Suprapubic skin (tissue), 4 donors: ENCODE data around the gene C14orf119. TPM values are rescaled to one million over a fixed set of nuclear protein-coding genes. Genes with fewer than 3 reads are reported as not detected.
A peak's percentile ranks its signal among the peaks of the same experiment; 100 is the strongest.

Experiments
- DNase-seq, 2 donors: peaks; one replicate each; pipeline ENCODE4 v3.0.0-alpha.2; 2019; ENCODE audit warnings: low spot score in 2 of 2
- H3K27ac ChIP-seq: fragments of 200-600 bp; sonication (generic); one replicate; pipeline ENCODE4 v1.5.1; 2019
- H3K27me3 ChIP-seq: fragments of 200-600 bp; sonication (generic); one replicate; pipeline ENCODE4 v1.5.1; 2019
- H3K36me3 ChIP-seq: fragments of 200-600 bp; sonication (generic); one replicate; pipeline ENCODE4 v1.5.1; 2019
- H3K4me1 ChIP-seq: fragments of 200-600 bp; sonication (generic); one replicate; pipeline ENCODE4 v1.5.1; 2019
- H3K4me3 ChIP-seq: fragments of 200-600 bp; sonication (generic); one replicate; pipeline ENCODE4 v1.5.1; 2019; ENCODE audit warnings: mild to moderate bottlenecking
- H3K9me3 ChIP-seq: fragments of 200-600 bp; sonication (generic); one replicate; pipeline ENCODE4 v1.5.1; 2019
- EP300 ChIP-seq: sonication (generic); formaldehyde crosslinking; IDR thresholded peaks from one replicate; pipeline ENCODE4 v1.6.1; 2017; ENCODE audit warnings: antibody characterized with exemption
- POLR2A ChIP-seq, 2 donors: fragments of 450-650 bp; IDR thresholded peaks; one replicate each; pipeline ENCODE4 v1.6.1; 2017; ENCODE audit warnings: antibody characterized with exemption in 2 of 2, mild to moderate bottlenecking in 2 of 2, moderate library complexity in 2 of 2
- POLR2AphosphoS5 ChIP-seq, 3 donors: sonication (generic); formaldehyde crosslinking; IDR thresholded peaks; one replicate each; pipeline ENCODE4 v1.6.1; 2017; ENCODE audit warnings: antibody characterized with exemption in 3 of 3
- WGBS: methylation state at CpG from one replicate; pipeline ENCODE4 v1.1.5; 2018; 5-methylcytosine and 5-hydroxymethylcytosine counted together
- total RNA-seq, 4 donors: library from RNA; depleted of rRNA; stranded (reverse); fragments of >200 nt; gene quantifications; one replicate each; pipeline ENCODE4 v1.1.0, GENCODE V29; 2016
- TF ChIP-seq, protein P1 (sequence below), 2 donors: fragments of 200-600 bp in 1 of 2; fragments of 450-650 bp in 1 of 2; sonication (generic) in 1 of 2; IDR thresholded peaks; one replicate each; pipeline ENCODE4 v1.5.1; 2016 to 2019; ENCODE audit warnings: antibody characterized with exemption in 2 of 2, mild to moderate bottlenecking in 1 of 2, moderate library complexity in 1 of 2

The C14orf119 gene
- total RNA-seq, 4 donors from 2014 or later: 10.1 to 22.7 (median 18.6) TPM

DNA sequence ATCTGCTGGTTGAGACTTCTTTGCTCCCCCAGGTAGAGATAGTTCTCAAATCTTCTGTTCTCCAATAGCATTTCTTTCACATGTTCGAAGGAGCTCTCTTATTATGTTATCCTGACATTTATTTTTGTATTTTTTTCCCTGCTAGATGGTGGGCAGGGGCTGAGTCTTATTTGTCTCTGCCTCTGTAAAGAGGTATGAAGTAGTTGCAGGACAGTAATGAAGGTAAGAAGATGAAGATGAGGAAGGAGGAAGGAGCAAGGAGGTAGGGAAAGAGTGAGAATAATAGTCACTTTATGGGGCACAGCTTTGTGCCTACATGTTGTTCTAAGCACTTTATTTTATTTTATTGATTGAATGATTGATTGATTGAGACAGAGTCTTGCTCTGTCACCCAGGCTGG lies 14.5 kb downstream of the C14orf119 start:
- Histone ChIP-seq H3K36me3 (no peaks in the 10 kb centered on the region), H3K9me3 (no peaks in the 10 kb centered on the region), H3K27ac (no peak overlapping the region), H3K4me3 (no peak overlapping the region), H3K4me1 (peaks cover 3% of the 10 kb centered on the region), H3K27me3 (peaks cover 34% of the 10 kb centered on the region)
- 91% methylated on average over 1 of the region's 1 CpG for WGBS
- TF ChIP-seq EP300 (no peak), POLR2A (IDR thresholded peaks at IDR 0.05) (no peak)
- TF ChIP-seq, protein P1, sequence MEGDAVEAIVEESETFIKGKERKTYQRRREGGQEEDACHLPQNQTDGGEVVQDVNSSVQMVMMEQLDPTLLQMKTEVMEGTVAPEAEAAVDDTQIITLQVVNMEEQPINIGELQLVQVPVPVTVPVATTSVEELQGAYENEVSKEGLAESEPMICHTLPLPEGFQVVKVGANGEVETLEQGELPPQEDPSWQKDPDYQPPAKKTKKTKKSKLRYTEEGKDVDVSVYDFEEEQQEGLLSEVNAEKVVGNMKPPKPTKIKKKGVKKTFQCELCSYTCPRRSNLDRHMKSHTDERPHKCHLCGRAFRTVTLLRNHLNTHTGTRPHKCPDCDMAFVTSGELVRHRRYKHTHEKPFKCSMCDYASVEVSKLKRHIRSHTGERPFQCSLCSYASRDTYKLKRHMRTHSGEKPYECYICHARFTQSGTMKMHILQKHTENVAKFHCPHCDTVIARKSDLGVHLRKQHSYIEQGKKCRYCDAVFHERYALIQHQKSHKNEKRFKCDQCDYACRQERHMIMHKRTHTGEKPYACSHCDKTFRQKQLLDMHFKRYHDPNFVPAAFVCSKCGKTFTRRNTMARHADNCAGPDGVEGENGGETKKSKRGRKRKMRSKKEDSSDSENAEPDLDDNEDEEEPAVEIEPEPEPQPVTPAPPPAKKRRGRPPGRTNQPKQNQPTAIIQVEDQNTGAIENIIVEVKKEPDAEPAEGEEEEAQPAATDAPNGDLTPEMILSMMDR (IDR thresholded peaks at IDR 0.05): no peak
- DNase-seq: no peak

DNA sequence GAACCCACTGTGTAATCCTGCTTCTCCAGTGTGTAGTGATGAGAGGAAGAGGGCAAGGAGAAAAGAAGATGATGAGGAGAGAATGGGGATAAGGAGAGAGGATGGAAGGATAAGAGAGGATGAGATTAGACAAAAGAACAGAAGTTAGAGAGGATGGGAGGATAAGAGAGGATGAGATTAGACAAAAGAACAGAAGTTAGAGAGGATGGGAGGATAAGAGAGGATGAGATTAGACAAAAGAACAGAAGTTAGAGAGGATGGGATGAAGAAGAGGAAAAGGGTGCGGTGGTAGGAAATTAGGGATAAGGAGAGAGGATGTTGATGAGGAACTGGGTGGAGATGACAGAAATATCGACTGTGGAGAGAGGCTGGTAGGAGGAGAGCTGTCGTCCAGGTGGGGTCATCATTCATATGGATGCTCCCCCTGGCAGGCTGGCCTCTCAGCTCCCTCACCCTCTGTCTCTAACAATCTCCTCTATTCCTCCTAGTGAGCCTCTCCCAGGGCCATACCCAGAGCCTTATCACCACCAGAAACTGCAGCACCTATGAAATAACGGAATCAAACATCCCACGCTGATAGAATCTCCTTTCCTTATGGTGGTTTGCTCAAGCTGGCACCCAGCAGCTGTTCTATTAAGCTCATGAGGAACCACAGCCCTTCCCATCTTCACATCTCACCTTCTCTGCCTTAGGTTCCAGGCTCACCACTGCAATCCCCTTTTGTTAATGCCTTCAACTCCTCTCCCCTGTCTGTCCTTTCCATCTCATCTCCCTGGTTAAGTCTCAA lies 15.5 kb downstream of the C14orf119 start:
- Histone ChIP-seq H3K4me3 (no peak overlapping the region), H3K27ac (no peak overlapping the region), H3K4me1 (peaks cover 3% of the 10 kb centered on the region), H3K36me3 (no peaks in the 10 kb centered on the region), H3K9me3 (no peaks in the 10 kb centered on the region), H3K27me3 (peaks cover 34% of the 10 kb centered on the region)
- no peak for DNase-seq
- TF ChIP-seq POLR2A (IDR thresholded peaks at IDR 0.05) (no peak), EP300 (no peak), POLR2AphosphoS5 (IDR thresholded peaks at IDR 0.05) (no peak)
- TF ChIP-seq, protein P1 (IDR thresholded peaks at IDR 0.05): no peak
- WGBS: 64% methylated on average over 5 of the region's 5 CpGs

DNA sequence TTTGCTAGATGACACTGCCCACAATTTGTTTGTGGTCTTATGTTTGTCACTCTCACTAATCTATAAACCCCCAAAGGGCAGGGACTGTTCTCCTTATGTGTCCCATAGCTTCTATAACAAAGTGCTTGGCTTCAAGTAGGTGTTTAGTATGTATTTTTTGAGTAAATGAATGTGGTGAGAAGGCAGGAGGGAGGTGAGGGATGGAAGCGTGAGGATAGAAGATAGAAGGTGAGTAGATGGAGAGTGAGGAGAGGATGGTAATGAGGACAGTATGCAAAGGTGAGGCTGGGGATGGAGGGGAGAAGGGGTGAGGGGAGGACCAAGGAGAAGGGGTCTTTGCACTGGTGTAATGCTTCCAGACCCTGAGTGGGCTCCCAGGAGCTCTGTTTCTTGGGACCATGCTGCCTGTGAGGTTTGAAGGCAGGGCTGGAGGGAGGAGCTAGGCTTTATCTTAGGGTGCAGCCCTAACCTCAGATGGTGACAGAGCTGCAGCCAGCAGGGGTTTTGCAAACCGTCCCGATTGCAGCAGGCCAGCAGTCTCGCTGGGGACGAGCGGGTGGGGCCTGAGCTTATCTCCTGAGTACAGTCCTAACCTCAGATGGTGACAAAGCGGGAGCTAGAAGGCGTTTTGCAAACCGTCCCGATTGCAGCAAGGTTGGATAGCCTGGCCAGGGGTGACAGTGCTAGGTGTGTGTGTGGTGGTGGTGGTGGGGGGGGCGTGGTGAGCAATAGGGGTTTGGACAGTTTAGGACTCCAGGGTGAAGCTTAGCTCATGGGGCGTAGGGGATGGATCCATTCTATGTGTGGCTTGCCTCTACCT lies 17.3 kb downstream of the C14orf119 start:
- Histone ChIP-seq H3K9me3 (no peaks in the 10 kb centered on the region), H3K4me3 (no peak overlapping the region), H3K36me3 (no peaks in the 10 kb centered on the region), H3K4me1 (peaks cover 3% of the 10 kb centered on the region), H3K27me3 (peaks cover 34% of the 10 kb centered on the region), H3K27ac (no peak overlapping the region)
- DNase-seq: peak in 1 of 2 donors; percentile 76
- TF ChIP-seq POLR2A (IDR thresholded peaks at IDR 0.05): no peak
- TF ChIP-seq EP300: no peak
- TF ChIP-seq, protein P1 (IDR thresholded peaks at IDR 0.05): no peak
- TF ChIP-seq POLR2AphosphoS5 (IDR thresholded peaks at IDR 0.05): no peak
- 64% methylated on average over 12 of the region's 12 CpGs for WGBS

DNA sequence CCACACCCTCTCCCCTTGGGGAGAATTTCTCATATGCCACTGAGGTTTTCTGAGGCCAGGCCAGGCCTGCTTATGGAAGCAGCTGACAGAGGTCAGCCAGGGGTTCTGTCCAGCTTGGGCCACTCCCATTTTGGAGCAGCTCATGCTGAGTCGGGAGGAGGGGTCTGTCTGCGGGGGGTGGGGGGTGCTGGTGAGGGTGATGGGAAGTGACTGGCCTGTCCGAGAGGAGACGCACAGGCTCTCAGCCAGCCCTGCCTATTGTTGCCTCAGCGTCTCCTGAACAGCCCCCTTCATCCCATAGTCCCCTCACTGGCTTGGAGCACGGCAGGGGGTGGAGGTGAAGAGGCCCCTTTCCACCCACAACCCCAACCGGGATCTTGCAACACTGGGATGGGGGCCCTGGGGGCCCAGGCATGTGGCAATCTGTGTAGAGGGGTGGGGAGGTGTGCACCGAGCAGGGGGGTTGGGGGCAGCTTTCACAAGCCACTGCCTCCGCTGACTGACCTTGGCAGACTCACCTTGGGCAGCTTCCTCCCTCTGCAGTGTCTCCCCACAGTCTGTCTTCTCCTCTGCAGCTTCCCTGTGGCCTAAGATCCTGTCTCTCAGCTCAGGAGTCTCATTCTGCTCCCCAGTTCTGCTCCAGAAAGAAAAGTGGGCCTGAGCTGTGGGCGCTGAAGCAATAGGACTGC lies 18.3 kb downstream of the C14orf119 start:
- no peak overlapping the region for H3K27ac ChIP-seq

More for the DNA sequence above, 18.3 kb downstream of the C14orf119 start:
- peaks cover 3% of the 10 kb centered on the region for H3K4me1 ChIP-seq
- peaks cover 34% of the 10 kb centered on the region for H3K27me3 ChIP-seq
- DNase-seq: no peak
- no peaks in the 10 kb centered on the region for H3K36me3 ChIP-seq
- no peaks in the 10 kb centered on the region for H3K9me3 ChIP-seq
- TF ChIP-seq EP300 (no peak), POLR2A (IDR thresholded peaks at IDR 0.05) (no peak), POLR2AphosphoS5 (IDR thresholded peaks at IDR 0.05) (no peak)
- TF ChIP-seq, protein P1 (IDR thresholded peaks at IDR 0.05): no peak
- WGBS: 73% methylated on average over 8 of the region's 10 CpGs
- H3K4me3 ChIP-seq: no peak overlapping the region
